ENCODE measurements around the gene ATP5ME.
"Not testable (repeated sequence)": the region's sequence is repeated elsewhere in the genome, so short reads cannot be mapped to it uniquely, and the experiment has no call there.

The ATP5ME gene

GRCh38 chr4:635851-636627 is 38.0 kb downstream of the ATP5ME start:
- no peak for DNase-seq (ENCODE audit: low spot score)
- in situ Hi-C loops (cut with MboI; ENCODE audit: low sequenced_read_pairs, unreplicated experiment) = no loop called here
- no peak for TF ChIP-seq CTCF (IDR thresholded peaks at IDR 0.05; ENCODE audit: borderline replicate concordance, control extremely low read depth, extremely low read depth, insufficient read depth, missing control alignments)

GRCh38 chr4:635066-635835 is 38.8 kb downstream of the ATP5ME start:
- in situ Hi-C loops (cut with MboI; ENCODE audit: low sequenced_read_pairs, unreplicated experiment); DNase-seq (ENCODE audit: low spot score): not testable (repeated sequence)

- no peak for DNase-seq (ENCODE audit: low spot score)
- TF ChIP-seq CTCF (IDR thresholded peaks at IDR 0.05; ENCODE audit: borderline replicate concordance, control extremely low read depth, extremely low read depth, insufficient read depth, missing control alignments) = no peak
- in situ Hi-C loops (cut with MboI; ENCODE audit: low sequenced_read_pairs, unreplicated experiment) = no loop called here
These were observed 39.5 kb downstream of the ATP5ME start for GRCh38 chr4:634599-634985.

- DNase-seq (ENCODE audit: low spot score) = no peak
- TF ChIP-seq CTCF (IDR thresholded peaks at IDR 0.05; ENCODE audit: borderline replicate concordance, control extremely low read depth, extremely low read depth, insufficient read depth, missing control alignments) = no peak
- in situ Hi-C loops (cut with MboI; ENCODE audit: low sequenced_read_pairs, unreplicated experiment) = no loop called here
These were observed 40.0 kb downstream of the ATP5ME start for GRCh38 chr4:633976-634598.

GRCh38 chr4:633406-633805 is 40.7 kb downstream of the ATP5ME start:
- DNase-seq (ENCODE audit: low spot score) = no peak
- no peak for TF ChIP-seq CTCF (IDR thresholded peaks at IDR 0.05; ENCODE audit: borderline replicate concordance, control extremely low read depth, extremely low read depth, insufficient read depth, missing control alignments)
- in situ Hi-C loops (cut with MboI; ENCODE audit: low sequenced_read_pairs, unreplicated experiment) = no loop called here

- DNase-seq (ENCODE audit: low spot score) = no peak
These were observed 41.1 kb downstream of the ATP5ME start for GRCh38 chr4:632926-633325.

More at GRCh38 chr4:632926-633325, 41.1 kb downstream of the ATP5ME start:
- TF ChIP-seq CTCF (IDR thresholded peaks at IDR 0.05; ENCODE audit: borderline replicate concordance, control extremely low read depth, extremely low read depth, insufficient read depth, missing control alignments) = no peak
- in situ Hi-C loops (cut with MboI; ENCODE audit: low sequenced_read_pairs, unreplicated experiment) = no loop called here
